GM18519 (cell line): Measurements from ENCODE around the gene SH3RF3.

Experiments used
- ATAC-seq: cut with Tn5 transposase; IDR thresholded peaks from one replicate; pipeline ENCODE4 v1.9.1; 2021; ENCODE audit warnings: mild to moderate bottlenecking, moderate library complexity; ENCODE audit not compliant: unreplicated experiment, low FRiP score

Gene SH3RF3

GRCh38 chr2:109175350-109175678, 46.3 kb downstream of the SH3RF3 start:
- ATAC-seq: no peak

GRCh38 chr2:109176928-109177327, 47.9 kb downstream of the SH3RF3 start:
- no peak for ATAC-seq

GRCh38 chr2:109177635-109178034, 48.6 kb downstream of the SH3RF3 start:
- ATAC-seq: no peak

- no peak for ATAC-seq
These were observed 50.0 kb downstream of the SH3RF3 start for GRCh38 chr2:109178968-109179367.

- no peak for ATAC-seq
These were observed 51.8 kb downstream of the SH3RF3 start for GRCh38 chr2:109180786-109181185.

GRCh38 chr2:109182426-109182825, 53.4 kb downstream of the SH3RF3 start:
- no peak for ATAC-seq

GRCh38 chr2:109183871-109184270, 54.9 kb downstream of the SH3RF3 start:
- no peak for ATAC-seq

- ATAC-seq: no peak
These were observed 55.4 kb downstream of the SH3RF3 start for GRCh38 chr2:109184368-109184767.

- ATAC-seq: no peak
These were observed 56.3 kb downstream of the SH3RF3 start for GRCh38 chr2:109185338-109185737.

- ATAC-seq: no peak
These were observed 57.0 kb downstream of the SH3RF3 start for GRCh38 chr2:109185821-109186570.

GRCh38 chr2:109186656-109187250, 57.7 kb downstream of the SH3RF3 start:
- ATAC-seq: no peak

GRCh38 chr2:109187711-109188495, 58.9 kb downstream of the SH3RF3 start:
- no peak for ATAC-seq

GRCh38 chr2:109188496-109188890, 59.5 kb downstream of the SH3RF3 start:
- no peak for ATAC-seq

- ATAC-seq: no peak
These were observed 59.9 kb downstream of the SH3RF3 start for GRCh38 chr2:109188898-109189297.

- no peak for ATAC-seq
These were observed 60.7 kb downstream of the SH3RF3 start for GRCh38 chr2:109189751-109190150.

GRCh38 chr2:109193807-109194619, 65.0 kb downstream of the SH3RF3 start:
- no peak for ATAC-seq

- no peak for ATAC-seq
These were observed 65.6 kb downstream of the SH3RF3 start for GRCh38 chr2:109194620-109194937.

- ATAC-seq: no peak
These were observed 66.4 kb downstream of the SH3RF3 start for GRCh38 chr2:109195193-109196045.

GRCh38 chr2:109196081-109196875, 67.3 kb downstream of the SH3RF3 start:
- ATAC-seq: no peak
